GM21825 (cell line): ENCODE measurements around the gene VSIG10L.

Source experiments
- ATAC-seq: cut with Tn5 transposase; IDR thresholded peaks from one replicate; pipeline ENCODE4 v1.9.1; 2021; ENCODE audit warnings: mild to moderate bottlenecking, moderate library complexity; ENCODE audit not compliant: unreplicated experiment

Gene VSIG10L

GRCh38 chr19:51318687-51319648 lies 23.0 kb downstream of the VSIG10L start:
- no peak for ATAC-seq

GRCh38 chr19:51317968-51318367 lies 24.0 kb downstream of the VSIG10L start:
- ATAC-seq: no peak

- ATAC-seq: no peak
Measured at GRCh38 chr19:51317376-51317775, 24.6 kb downstream of the VSIG10L start.

- no peak for ATAC-seq
Measured at GRCh38 chr19:51316688-51317087, 25.3 kb downstream of the VSIG10L start.

GRCh38 chr19:51311351-51312257 lies 30.3 kb downstream of the VSIG10L start, which contains the start of gene IGLON5:
TSS of gene IGLON5 (plus strand) at chr19:51311644. CDS start at chr19:51311848, 204 bp downstream.
- no peak for ATAC-seq

GRCh38 chr19:51305479-51305878 lies 36.5 kb downstream of the VSIG10L start:
- ATAC-seq: no peak

GRCh38 chr19:51301266-51301665 lies 40.7 kb downstream of the VSIG10L start:
- no peak for ATAC-seq

- no peak for ATAC-seq
Measured at GRCh38 chr19:51297406-51297805, 44.5 kb downstream of the VSIG10L start.

- ATAC-seq: no peak
Measured at GRCh38 chr19:51296336-51297093, 45.4 kb downstream of the VSIG10L start.

GRCh38 chr19:51295382-51296126 lies 46.4 kb downstream of the VSIG10L start:
- no peak for ATAC-seq

GRCh38 chr19:51294977-51295375 lies 47.0 kb downstream of the VSIG10L start:
- ATAC-seq: no peak

- no peak for ATAC-seq
Measured at GRCh38 chr19:51294211-51294976, 47.5 kb downstream of the VSIG10L start.

GRCh38 chr19:51293571-51294210 lies 48.2 kb downstream of the VSIG10L start:
- ATAC-seq: no peak

GRCh38 chr19:51292971-51293370 lies 49.0 kb downstream of the VSIG10L start:
- ATAC-seq: no peak

- no peak for ATAC-seq
Measured at GRCh38 chr19:51289635-51290034, 52.3 kb downstream of the VSIG10L start.

GRCh38 chr19:51285682-51286081 lies 56.3 kb downstream of the VSIG10L start:
- ATAC-seq: no peak

GRCh38 chr19:51282335-51282734 lies 59.6 kb downstream of the VSIG10L start:
- no peak for ATAC-seq
